ENCODE results near the gene WWOX. TPM values are rescaled to one million over a fixed set of nuclear protein-coding genes. Genes with fewer than 3 reads are reported as not detected.

The WWOX gene
- total and polyA plus RNA-seq, 2 of the 8 experiments (the other 6 are each of a cell fraction or from before 2014, with no cell fraction given), result 5.4 to 16.7 TPM

GRCh38 chr16:78448658-78449271 is 349.3 kb downstream of the WWOX start (continued):
- TF ChIP-seq CHD7 (IDR thresholded peaks at IDR 0.05; ENCODE audit: insufficient replicate concordance, low read length) (no peak), NRF1 (IDR thresholded peaks at IDR 0.05; ENCODE audit: low read depth, low read length) (no peak), PHF8 (conservative IDR thresholded peaks at IDR 0.05; ENCODE audit: low read depth, low read length) (no peak), SRF (IDR thresholded peaks at IDR 0.05; ENCODE audit: low read depth, low read length) (peak; percentile 42; the same call in 1 of the 2 replicates), MAX (IDR thresholded peaks at IDR 0.05) (peak; percentile 58)
- TF ChIP-seq, protein P1, sequence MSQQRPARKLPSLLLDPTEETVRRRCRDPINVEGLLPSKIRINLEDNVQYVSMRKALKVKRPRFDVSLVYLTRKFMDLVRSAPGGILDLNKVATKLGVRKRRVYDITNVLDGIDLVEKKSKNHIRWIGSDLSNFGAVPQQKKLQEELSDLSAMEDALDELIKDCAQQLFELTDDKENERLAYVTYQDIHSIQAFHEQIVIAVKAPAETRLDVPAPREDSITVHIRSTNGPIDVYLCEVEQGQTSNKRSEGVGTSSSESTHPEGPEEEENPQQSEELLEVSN (IDR thresholded peaks at IDR 0.05), result peak; percentile 55

Data from H1 (cell line).